ENCODE measurements around the gene ZNF329.
"Not testable (repeated sequence)": the region's sequence is repeated elsewhere in the genome, so short reads cannot be mapped to it uniquely, and the experiment has no call there.

Gene ZNF329

DNA sequence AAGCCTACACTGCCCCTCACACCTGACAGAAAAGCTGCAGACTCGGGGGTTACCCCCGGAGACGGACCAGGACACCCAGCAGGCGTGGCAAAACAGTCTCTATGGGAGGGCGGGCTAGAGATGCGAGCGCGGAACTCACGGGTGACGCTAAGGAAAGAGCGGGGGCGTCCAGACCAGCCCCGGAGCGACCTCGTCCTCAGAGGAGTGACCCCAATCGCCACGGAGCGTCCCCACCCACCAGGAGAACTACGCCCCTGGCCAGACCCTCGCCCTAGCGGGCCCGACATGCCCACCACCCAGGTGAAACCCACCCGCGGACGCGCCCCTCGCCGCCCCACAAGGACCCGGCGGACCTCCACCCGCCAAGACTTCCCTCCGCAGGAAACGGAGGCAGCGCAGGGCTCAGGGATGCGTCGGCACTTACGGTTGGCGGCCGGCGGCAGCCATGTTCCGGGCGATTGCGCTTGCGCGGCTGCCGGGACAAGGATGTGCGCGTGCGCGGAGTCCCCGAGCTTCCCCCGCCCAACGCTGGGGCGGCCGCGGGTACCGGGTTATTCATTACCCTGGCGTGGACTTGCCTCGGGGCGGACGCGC, at the start of gene ZNF329:
Gene ZNF329 (minus strand): TSS at position 462 of the 594 bp plus-strand sequence. CDS start 21,286 bp downstream, outside the sequence.
- peak; percentile 89 for DNase-seq (ENCODE audit: low read depth)

DNA sequence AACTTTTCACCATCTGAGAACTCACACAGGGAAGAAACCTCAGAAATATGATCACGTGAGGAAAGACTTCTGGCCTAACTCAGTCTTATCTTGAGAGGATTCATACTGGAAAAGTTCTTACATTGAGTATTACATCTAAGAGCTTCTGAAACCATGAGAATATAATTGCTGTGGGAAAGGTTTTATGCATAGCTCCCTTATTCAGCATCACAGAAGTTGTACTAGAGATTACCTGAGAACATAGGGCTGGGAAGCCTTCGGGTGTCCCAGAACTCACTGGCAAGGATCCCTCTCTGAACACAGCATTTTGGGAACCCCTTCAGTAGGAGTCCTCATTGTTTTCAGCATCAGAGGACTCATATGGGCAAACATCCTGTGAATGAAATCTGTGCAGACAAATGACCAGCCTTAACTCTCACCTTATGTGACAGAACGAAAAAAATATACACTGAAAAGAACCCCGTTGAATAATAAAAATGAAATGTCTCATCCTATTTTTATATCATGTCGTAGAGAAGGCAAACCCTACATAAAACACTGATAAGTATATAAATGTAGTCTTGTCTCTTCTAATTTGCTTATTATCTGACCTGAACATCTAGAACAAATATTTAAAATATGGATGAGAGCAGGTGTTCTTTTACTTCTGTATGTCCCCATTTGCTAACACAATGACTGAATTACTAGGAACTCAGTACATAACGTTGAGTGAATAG, 46.5 kb upstream of the ZNF329 start:
- DNase-seq (ENCODE audit: low read depth), result no peak

DNA sequence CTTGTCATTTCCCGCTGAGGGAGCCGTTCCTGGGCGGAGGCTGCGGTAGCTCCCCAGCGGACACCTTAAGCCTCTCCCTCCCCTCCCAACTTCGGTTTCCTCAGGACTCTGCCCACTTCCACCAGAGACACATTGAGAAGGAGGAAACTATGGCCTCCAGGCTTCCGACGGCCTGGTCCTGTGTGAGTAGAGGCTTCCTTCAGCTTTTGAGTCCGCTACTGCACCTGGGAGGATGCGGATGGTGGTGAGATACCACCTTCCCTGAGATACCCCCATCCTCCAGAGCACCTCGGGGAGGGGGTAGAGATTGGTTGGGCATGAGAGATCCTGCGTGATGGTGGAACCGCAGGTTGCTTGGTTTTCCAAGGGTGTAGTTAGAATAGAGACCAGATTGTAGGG, 33.2 kb upstream of the ZNF329 start:
- no peak for DNase-seq (ENCODE audit: low read depth)

DNA sequence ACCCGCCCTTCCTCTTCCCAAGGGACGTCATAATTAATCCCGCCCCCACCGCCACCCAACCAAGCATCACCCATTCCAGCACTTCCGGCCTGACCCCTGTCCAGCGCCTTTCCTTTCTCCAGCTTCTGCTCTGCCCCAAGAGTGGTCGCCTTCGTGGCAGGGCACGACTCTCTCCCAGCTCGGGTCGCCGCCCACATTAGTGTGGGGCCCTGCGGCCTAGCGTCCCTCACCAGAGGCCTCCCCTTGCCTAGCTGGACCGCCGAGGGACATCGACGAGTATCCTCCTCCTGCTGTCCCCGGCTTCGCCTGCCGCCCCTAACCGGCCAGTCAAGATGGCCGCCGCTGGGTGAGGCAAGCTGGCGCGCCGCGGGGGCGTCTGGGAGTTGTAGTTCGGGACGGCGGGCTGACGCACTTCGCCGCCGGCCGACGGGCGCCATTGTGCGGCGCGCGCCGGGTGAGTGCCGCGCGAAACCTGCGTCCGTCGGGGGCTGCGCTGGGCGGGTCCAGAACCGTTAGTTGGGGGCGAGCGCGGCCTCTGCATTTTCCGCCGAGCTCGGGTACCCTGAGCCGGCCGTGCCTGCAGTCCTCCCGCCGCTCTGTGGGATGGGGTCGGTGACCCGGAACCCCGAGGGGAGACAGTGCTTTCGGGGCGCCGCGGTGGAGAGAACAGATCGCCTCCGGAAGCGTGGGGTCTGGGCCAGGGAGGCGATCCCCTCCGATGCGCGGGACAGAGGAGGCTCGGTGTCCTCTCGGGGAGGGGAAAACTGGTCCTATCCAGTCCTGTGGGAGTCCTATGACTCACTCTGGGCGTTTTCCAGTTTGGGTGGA, 32.6 kb upstream of the ZNF329 start, which contains the start of gene ZNF274:
Gene ZNF274 (plus strand): TSS at position 73 of the 828 bp plus-strand sequence. CDS start 905 bp downstream, outside the sequence.
- DNase-seq (ENCODE audit: low read depth), result peak; percentile 88

DNA sequence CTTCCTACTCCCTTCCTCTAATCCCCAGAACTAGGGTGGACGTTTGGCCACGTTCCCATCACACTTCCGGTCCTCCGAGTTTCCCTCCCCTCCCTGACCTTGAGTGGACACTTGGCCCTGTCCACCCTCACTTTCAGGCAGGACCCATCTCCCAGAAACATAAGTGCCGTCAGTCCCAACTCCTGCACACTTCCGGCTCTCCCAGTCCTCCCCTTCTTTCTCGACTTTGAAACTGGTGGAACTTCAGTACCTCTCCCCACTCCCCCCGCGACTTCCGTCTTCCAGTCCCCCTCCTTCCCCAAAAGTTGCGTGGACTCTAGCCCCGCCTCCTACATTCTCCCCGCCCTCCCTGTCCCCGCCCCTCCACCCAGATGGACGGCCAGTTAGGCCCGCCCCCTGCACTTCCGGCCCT, 32.0 kb upstream of the ZNF329 start:
- no peak for DNase-seq (ENCODE audit: low read depth)

DNA sequence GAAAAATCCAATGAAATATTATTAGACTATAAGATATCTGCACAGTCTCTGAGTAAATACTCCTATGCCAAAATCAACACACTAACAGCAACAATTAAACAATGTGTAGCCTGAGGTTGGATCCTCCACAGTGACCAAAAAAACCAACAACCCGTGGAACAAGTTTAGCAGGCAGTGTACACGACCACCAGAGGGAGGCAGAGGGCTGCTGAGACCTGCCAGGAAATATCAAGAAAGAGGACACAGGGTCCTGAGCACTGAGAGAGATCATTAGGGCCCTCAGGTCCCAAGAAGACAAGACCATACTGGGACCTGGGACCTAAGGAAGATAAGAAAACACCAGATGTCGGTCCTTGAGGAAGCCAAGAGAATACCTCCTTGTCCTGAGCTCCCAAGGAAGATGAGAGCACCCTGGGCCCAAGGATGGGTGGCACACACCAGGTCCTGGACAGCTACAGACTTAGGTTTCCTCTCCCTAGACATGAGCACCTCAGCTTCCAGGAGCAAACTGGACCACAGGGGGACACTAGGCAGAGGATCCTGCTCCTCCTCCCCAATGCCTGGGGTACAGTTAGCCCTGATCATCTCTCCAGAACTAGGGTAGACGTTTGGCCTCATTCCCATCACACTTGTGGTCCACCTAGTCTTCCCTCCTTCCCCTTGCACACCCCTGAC, 31.4 kb upstream of the ZNF329 start:
- peak; percentile 29 for DNase-seq (ENCODE audit: low read depth)

DNA sequence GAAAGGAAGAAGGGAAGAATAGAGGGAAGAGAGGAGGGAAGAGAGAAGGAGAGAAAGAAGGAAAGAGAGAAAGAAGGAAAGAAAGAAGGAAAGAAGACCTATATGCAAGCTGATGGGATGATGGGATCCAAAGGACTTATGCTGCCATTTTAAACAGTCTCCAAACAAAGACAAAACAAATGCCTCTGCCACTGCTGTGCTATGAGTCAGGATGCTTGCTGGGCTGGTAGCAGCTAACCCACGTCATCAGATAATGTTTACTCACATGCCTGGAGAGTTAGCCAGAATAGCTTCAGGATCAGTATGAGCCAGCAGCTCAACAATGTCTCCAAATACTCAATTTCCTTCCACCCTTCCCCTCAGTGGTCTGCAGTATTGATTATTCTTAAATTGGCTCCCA, 20.3 kb upstream of the ZNF329 start:
- no peak for DNase-seq (ENCODE audit: low read depth)

DNA sequence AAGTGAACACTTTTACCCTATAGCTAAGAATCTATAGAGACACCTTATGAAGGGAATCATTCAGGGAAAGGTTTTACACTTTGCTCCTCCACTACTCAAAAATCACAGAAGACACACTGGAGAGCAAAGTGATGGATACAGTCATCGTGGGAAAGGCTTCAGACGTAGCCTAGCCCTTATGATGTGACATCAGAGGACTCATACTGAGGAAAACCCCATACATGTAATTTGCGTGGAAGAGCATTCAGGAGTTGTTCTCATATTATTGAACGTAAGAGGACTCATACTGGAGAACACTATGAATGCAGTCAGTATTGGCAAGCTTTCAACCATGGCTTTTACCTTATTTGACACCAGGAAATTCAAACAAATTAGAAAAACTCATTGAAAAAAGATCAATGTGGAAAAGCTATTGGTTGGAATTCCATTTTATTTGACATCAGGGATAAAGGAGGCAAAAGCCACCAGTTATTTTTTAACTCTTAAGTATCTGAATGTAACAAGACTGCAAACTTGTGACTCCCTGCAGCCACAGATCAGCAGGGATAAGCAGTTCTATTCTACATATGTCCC, 16.2 kb upstream of the ZNF329 start:
- no peak for DNase-seq (ENCODE audit: low read depth)

DNA sequence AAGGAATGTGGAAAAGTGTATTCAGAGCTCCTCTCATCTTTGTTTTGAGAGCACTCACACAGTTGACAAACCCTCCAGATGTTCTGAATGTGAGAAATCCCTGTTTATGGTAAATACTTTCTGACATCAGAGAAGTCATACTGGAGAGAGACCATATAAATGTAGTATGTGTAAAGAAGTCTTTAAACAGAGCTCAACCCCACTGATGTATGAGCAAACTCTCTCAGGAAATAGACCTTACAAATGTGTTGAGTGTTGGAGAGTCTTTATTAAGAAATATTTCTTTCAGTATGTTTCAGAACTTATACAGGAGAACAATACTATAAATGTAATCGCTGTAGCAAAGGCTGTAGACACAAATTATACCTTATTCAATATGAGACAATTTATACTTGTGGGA, 15.7 kb upstream of the ZNF329 start:
- no peak for DNase-seq (ENCODE audit: low read depth)

DNA sequence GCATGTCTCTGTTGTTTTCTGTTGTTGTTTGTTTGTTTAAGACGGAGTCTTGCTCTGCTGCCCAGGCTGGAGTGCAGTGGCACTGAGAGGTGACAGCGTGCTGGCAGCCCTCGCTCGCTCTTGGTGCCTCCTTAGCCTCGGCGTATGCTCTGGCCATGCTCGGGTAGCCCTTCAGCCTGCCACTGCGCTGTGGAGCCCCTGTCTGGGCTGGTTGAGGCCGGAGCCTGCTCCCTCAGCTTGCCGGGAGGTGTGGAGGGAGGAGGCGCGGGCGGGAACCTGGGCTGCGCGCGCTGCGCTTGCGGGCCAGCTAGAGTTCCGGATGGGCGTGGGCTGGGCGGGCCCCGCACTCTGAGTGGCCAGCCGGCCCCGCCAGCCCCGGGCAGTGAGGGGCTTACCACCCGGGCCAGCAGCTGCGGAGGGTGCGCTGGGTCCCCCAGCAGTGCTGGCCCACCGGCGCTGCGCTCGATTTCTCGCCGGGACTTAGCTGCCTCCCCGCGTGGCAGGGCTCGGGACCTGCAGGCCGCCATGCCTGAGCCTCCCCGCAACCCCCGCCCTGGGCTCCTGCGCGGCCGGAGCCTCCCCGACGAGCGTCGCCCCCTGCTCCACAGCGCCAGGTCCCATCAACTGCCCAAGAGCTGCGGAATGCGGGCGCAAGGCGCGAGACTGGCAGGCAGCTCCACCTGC, 6.6 kb upstream of the ZNF329 start:
- DNase-seq (ENCODE audit: low read depth), result no peak

DNA sequence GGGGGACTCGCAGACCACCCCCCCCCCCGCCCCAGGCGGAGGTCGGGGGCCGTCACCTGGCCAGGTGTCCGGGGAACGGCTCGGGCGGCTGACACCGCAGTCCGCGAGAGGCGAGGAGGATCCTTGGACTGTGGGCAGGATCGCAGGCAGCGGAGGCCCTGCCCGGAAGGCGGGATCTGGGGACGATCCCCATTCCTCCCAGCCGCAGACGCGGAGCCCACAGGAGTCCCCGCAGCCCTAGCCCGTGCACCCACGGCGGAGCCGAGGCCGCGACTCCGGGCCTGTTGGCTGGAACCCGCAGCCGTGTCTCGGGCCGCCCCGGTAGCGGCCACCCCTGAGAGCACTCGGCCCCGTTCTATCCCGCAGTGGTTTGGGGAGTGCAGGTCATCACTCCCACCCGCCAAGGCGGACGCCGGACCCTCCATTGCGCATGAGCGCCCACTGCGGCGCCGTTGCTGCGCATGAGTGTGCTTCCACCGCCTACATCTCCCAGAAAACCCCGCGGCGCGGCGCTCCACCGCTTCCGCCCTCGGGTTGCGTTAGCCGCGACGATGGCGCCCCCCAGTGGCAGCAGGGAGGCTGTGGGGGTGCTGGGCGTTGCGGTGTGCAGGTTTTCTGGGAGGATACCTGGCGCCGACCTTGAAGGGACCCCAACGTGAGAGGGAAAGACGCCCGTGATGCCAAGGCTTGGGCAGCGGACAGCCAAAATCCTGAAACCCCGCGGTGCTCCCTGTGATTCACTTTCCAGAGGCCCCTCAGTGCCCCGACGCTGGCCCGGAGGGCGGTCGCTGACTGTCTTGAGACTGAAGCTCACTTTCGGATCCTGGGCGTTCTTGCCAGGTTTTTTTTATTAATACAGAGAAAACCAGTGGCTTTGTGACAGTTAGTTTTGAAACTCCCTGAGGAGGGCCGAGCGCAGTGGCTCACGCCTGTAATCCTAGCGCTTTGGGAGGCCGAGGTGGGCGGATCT, 4.4 kb upstream of the ZNF329 start:
- DNase-seq (ENCODE audit: low read depth), result peak; percentile 98

DNA sequence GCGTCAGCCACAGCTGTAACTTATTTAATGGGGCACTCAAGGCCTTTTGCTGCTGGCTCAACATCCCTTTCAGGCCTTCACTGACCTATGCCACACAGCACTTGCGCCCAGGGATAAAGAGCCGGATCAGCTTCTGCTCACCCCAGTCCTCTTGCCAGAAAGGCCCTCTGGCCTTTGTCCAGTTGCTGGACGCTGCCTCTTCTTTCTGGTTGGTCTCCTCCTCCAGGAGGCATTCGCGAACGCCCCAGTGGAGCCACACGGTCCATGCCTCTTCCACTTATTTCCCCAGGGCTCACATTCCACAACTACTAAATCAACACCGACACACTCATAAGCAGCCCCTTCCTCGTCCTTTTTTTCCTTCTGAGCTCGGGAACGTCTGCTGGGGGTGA, 3.7 kb upstream of the ZNF329 start:
- DNase-seq (ENCODE audit: low read depth), result no peak

DNA sequence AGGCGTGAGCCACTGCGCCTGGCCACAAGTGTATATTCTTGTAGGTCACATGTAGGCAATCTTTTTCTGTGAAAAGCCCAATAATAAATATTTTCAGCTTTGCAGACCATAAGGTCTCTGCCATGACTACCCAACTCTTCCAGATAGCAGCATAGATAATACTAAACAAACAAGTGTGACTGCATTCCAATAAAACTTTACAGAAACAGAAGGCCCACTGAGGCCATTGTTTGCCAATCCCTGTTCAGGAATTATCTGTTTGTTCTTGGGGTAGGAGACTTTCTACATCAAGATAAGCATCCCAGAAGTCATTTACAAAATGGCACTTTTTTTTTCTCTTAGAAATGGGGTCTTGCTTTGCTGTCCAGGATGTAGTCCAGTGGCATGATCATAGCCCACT, 2.8 kb upstream of the ZNF329 start:
- DNase-seq (ENCODE audit: low read depth), result no peak

DNA sequence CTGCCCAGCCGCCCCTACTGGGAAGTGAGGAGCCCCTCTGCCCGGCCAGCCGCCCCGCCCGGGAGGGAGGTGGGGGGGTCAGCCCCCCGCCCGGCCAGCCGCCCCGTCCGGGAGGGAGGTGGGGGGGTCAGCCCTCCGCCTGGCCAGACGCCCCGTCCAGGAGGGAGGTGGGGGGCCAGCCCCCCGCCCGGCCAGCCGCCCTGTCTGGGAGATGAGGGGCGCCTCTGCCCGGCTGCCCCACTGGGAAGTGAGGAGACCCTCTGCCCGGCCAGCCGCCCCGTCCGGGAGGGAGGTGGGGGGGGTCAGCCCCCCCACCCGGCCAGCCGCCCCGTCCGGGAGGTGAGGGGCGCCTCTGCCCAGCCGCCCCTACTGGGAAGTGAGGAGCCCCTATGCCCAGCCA, 3.1 kb downstream of the ZNF329 start:
- not testable (repeated sequence) for DNase-seq (ENCODE audit: low read depth)

DNA sequence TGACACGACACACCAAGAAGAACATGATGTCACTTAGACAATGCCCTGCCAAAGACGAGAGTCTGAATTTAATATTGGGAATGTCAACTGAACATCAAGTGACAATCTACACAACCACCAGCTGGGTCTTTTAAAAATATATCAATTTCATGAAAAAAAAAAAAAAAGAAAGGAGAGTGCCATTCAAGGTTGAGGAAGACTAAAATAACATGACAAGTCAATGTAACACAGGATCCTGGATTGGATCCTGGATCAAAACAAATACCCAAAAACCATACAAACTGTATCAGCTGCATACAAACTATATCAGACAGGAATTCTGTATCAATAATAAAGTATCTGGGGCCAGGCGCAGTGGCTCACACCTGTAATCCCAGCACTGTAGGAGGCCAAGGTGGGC, 4.7 kb downstream of the ZNF329 start:
- DNase-seq (ENCODE audit: low read depth), result no peak

DNA sequence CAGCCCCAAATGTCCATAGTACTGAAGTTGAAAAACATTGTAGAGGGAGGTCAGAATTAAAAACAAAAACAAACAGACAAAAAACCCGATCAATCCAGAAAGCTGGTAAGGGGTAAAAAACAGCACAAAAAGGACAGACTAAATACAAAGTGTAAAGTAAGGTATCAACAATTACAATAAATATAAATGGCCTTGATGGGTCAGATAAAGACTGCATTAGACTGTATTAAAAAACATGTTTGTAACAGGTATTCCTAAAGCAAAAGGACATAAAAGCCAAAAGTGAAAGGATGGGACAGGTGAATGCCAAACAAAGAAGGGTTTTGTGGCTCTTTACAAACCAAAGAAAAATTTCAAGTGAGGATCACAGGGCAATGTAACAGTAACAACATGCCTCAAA, 16.3 kb downstream of the ZNF329 start:
- no peak for DNase-seq (ENCODE audit: low read depth)

DNA sequence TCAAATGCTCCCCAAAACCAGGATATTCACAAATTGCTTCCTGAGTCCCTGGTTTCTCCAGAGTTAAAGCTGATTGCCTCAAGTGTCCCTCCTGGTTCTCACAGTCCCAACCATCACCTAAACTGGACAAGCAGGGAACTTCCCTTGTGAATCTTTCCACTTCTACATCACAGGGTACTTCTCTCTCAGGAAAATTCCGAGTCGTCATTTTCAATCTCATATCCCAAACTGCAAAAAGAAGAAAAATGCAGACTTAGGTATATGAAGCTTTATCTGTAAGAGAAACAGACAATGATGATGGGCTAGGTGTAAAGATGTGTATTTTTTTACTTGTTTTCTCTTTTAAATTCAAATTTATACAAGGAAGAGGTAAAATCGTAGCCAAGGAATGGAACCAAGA, 21.3 kb downstream of the ZNF329 start:
- no peak for DNase-seq (ENCODE audit: low read depth)

DNA sequence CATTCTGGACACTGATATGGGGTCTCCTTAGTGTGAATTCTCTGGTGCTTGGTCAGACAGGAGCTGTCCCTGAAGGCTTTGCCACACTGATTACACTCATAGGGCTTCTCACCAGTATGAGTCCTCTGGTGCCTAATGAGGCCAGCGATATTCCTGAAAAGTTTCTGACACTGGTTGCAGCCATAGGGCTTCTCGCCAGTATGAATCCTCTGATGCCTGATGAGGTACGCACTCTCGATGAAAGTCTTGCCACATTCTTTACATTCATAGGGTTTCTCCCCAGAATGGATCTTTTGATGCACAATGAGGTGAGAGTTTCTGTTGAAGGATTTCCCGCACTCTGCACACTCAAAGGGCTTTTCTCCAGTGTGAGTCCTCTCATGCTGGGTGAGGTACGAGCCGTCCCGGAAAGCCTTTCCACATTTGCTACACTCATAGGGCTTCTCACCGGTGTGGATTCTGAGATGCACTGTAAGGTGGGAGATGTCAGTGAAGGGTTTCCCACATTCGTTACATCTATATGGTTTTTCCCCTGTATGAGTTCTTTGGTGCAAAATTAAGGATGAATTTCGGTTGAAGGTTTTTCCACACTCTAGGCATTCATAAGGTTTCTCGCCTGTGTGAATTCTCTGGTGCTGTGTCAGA, 22.4 kb downstream of the ZNF329 start:
- no peak for DNase-seq (ENCODE audit: low read depth)

DNA sequence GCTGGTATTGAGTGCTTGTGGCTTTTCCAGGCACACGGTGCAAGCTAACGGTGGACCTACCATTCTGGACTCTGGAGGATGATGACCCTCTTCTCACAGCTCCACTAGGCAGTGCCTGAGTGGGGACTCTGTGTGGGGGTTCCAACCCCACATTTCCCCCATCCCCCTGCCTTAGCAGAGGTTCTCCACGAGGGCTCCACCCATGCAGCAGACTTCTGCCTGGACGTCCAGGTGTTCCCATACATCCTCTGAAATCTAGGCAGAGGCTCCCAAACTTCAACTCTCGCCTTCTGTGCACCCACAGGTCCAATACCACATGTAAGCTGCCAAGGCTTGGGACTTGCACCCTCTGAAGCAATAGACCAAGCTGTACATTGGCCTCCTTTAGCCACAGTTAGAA, 27.2 kb downstream of the ZNF329 start:
- DNase-seq (ENCODE audit: low read depth), result no peak
